Jurkat, Clone E6-1 (cell line): ENCODE measurements around the gene ACOXL.
A peak's percentile ranks its signal among the peaks of the same experiment; 100 is the strongest.

Experiments
- DNase-seq: peaks from one replicate; pipeline ENCODE4 v3.0.0-alpha.2; 2011; ENCODE audit warnings: low read depth, low spot score
- H3K4me3 ChIP-seq: 2 replicates; pipeline ENCODE4 v1.5.1; 2011; ENCODE audit warnings: mild to moderate bottlenecking, low read length, control low read depth, moderate library complexity

The ACOXL gene

DNA sequence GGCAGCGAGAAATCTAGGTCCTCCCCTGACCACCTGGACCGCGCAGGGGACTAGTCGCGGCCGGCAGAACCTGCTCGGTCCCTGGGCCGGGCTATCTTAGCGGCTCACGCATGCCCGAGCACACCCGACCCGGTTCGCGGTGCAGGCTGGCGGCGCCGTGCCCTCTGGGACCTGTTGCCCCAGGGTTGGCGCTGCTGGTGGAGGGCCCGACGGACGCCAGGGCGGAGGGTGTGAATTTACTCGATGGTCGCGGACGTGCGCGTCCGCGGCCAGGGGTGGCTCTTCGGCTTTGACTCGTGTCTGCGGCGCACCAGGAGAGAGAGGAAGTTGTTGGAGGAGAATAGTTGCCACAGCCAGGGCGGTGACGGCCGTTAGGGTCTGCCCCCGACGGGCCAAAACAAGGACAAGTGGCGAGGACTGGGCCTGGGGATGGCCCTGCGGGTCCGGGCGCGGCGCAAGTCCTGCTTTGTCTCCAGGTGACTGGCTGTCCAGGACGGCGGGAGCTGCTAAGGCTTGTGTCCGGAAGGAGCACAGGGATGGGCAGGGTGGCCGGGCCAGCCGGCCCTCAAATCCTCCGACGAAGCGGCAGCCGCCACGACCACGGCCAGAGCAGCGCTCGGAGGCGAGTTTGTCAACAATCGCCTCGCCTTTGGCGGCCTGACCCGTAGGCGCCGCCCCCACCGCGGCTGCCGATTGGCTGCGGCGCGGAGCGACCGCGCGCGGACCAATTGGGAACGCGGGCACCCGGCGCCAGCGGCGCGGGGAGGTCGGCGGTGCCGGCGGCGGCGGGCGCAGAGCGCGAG lies 389.7 kb downstream of the ACOXL start:
- DNase-seq, result peak; percentile 67
- H3K4me3 ChIP-seq, result peak overlapping the region; percentile 66

GRCh38 chr2:111122631-111123421 lies 390.5 kb downstream of the ACOXL start:
- H3K4me3 ChIP-seq, result peak overlapping the region; percentile 60
- no peak for DNase-seq

- no peak overlapping the region for H3K4me3 ChIP-seq
- DNase-seq, result no peak
Measured at GRCh38 chr2:111123751-111124150, 391.4 kb downstream of the ACOXL start.

GRCh38 chr2:111126581-111126980 lies 394.2 kb downstream of the ACOXL start:
- no peak for DNase-seq
- no peak overlapping the region for H3K4me3 ChIP-seq

DNA sequence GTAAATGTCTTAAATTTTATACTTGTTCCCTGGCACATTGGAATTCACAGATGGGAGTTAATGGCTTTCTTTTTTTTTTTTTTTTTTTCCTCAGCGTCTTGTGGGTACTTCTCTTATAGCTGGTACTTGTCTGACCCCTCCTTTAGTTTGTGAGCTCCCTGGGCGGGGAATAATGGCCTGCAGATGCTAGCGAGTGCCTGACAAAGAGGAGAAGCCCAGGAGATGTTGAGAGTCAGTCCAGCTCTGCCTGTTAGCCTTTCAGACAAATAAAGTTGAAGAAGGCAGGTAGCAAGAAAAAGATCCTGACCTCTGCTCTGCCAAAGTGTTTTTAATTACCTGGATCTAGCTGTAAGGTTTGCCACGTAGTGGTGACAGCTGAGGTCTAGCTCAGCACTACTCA lies 395.0 kb downstream of the ACOXL start:
- no peak for DNase-seq
- H3K4me3 ChIP-seq, result no peak overlapping the region

- no peak overlapping the region for H3K4me3 ChIP-seq
- DNase-seq, result no peak
Measured at GRCh38 chr2:111128096-111128495, 395.7 kb downstream of the ACOXL start.

DNA sequence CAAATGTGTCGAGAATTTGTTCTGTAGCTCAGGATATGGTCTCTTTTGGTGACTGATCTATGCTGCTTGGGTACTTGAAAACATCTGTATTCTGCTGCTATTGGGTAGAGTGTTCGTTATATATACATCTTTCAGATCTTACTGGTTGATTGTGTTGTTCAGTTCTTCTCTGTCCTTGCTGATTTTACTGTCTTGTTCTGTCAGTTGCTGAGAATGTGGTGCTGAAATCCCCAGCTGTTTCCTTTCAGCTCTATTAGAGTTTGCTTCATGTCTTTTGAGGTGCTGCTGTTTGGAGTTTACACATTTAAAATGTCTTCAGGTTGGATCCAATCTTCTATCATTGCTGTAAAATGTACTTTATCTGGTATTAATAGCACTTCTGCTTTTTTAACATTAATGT lies 401.2 kb downstream of the ACOXL start:
- DNase-seq, result no peak
- no peak overlapping the region for H3K4me3 ChIP-seq

DNA sequence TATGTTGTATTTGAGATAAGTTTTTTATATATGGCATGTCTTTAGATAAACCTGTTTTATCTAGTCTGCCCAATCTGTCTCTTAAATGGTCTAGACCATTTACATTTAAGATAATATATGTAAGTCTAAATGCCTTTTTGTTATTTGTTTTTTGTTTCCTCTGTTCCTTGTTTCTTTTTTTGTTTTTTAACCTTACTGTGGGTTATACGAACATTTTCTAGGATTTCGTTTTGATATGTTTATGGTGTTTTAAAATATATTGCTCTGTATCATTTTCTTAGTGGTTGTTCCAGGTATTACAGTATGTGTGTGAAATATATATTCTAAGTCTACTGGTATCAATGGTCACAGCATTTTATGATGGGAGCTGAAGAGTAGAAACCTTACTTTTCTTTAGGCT lies 401.7 kb downstream of the ACOXL start:
- DNase-seq, result no peak

DNA sequence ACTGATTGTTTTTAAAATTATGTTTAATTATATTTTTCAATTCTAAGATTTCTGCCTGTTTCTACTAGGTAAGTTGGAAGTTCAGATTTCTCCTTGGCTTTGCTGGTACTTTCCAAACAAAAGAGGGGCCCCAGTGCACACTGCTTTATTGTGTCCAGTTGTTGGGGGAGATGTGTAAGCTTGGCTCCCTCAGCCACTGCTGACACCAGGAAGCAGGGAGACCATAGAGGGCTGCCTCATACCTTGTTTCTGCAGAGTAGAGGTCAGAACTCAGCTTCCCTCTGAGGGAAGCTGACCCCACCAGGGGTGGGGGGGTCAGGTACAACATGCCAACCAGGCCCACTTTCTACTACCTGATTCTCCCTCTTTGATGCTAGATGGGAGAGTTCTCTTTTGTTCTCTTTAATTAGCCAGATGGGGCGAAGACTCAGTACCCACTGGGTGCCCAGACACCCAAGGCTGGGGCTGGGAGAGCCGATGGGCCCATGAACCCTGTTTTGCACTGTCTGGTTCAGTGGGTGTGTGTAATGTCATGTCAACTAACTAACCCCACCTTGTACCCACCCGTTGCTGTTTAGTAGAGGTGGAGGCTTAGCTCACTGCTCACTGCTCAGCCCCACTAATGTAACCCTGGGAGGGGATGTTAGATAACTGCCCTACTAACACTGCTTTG lies 403.0 kb downstream of the ACOXL start:
- H3K4me3 ChIP-seq, result no peak overlapping the region
- no peak for DNase-seq

More for the DNA sequence above, 401.7 kb downstream of the ACOXL start:
- H3K4me3 ChIP-seq, result no peak overlapping the region

DNA sequence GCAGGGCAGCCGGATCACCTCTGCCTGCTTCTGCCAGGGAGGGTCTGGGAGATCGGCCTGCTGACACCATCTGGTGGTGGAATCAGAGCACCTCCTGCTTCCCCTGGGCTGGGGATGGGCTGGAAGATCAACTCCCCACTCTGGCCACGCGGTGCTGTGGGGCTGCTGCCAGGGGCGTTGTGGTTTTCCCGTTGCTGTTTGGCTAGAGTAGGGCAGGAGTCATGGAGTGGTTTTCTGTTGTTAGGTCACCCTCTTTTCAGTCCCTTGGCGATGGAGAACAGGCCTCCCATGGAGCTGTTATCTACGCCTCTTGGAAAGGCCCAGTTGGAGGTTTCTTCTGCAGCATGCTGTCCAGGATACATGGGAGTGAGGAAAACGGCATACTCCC lies 403.5 kb downstream of the ACOXL start:
- no peak overlapping the region for H3K4me3 ChIP-seq
- DNase-seq, result no peak

DNA sequence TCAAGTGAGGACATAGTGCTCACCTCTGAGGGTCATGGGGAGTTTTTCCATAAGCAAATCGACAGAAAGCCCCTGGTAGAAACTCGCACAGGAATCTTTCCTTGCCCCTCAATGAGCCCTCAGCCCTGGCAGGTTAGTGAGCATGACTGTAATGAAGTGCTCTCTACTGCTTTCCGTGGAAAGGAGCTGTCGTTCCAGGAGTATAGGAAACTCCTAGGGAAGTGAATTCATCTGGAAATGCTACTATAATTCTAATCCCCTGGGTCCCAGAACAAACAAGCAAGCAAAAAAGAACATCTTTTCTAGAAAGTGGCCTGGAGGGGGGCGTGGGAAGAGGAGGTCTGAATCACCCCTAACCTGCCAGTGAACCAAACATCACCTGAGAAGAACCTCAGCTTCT lies 406.5 kb downstream of the ACOXL start:
- H3K4me3 ChIP-seq, result no peak overlapping the region
- DNase-seq, result no peak

DNA sequence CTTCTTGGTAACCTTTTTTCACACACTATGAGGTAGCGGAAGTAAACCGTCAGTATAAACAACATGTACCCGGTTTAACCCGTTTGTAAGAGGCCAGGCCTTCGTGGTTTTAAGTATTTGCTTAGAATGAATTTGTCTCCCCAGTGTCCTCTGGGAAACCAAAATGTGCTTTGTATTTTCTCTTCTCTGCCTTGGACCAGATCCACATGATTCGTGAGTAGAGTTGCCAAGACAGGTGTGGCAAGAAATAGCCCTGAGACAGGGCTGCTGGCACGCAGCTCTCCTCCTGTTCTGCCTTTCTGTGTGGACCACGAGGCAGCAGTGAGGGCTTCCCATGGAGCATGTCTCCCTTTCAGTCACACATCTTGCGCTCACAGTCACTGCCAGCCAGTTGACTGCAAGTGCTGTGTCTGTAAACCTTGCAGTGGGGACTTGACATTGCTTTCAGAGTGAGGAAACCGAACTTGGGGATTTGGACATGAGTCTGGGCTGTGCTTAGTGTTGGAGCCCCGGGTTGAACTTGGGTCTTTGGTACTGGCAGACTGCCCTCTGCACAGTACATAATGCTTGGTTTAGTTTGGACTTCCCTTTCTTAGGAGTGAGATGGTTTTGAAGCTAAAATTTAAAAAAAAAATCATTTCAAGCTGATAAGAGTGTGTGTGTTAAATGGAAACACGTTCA lies 407.4 kb downstream of the ACOXL start:
- no peak for DNase-seq
- H3K4me3 ChIP-seq, result no peak overlapping the region

DNA sequence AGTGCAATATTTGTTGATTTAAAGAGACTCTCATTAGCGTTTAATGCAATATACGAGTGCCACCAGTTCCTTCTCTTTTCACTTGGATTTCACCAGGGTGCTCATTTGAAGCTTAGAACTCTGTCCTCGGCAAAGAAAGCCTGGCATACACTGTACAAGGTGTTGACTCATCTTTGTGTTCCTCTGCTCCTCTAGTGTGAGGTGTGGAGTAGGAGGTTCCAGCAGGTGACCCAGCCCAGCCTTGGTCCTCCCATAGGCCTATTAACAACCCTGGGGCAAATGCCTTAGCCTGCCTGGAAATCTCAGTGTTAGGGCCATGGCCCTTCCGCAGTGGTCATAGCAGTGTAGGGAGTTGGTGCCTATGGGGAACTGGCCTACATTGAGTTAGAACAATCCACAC lies 408.4 kb downstream of the ACOXL start:
- no peak overlapping the region for H3K4me3 ChIP-seq
- DNase-seq, result no peak

GRCh38 chr2:111142101-111142500 lies 409.7 kb downstream of the ACOXL start:
- H3K4me3 ChIP-seq, result no peak overlapping the region
- no peak for DNase-seq

DNA sequence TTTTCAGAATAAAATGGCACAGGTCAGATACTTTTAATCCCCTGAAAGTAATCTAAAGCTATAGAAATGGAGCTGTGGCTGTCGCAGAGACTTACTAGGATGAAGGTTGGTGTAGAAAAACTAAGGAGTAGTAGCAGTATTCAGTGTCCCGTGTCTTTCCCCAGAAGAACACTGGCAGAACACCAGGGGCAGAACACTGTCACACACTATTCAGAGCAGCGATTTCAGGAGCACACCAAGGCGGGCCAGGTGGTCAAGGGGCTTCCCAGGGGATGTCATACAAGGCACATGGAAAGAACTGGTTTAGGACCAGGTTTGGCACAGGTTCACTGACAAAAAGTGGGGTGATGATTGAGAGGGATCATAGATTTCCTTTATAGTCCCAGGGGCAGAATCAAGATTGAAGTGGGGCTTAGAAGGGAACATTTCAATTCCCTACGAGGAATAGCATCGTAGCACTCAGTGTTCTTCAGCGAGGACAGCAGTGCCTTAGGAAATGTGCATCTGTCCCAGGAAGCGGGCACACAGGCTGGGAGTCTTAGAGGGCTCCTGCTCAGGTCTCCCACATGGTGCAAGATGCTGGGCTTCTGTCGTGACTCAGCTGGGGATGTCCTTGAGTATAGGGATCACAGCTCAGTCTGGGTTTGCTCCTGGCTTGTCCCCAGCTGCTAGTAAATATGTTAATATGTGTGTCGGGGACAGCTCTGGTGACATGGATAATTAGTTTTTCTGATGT lies 410.9 kb downstream of the ACOXL start:
- no peak overlapping the region for H3K4me3 ChIP-seq
- no peak for DNase-seq

GRCh38 chr2:111143843-111144198 lies 411.4 kb downstream of the ACOXL start:
- DNase-seq, result no peak
- H3K4me3 ChIP-seq, result no peak overlapping the region

- no peak overlapping the region for H3K4me3 ChIP-seq
Measured at GRCh38 chr2:111145103-111145760, 412.9 kb downstream of the ACOXL start.

GRCh38 chr2:111145951-111146350 lies 413.6 kb downstream of the ACOXL start:
- DNase-seq, result no peak
- no peak overlapping the region for H3K4me3 ChIP-seq

More at GRCh38 chr2:111145103-111145760, 412.9 kb downstream of the ACOXL start:
- DNase-seq, result no peak
